WTC11 (cell line): ENCODE data around the gene KIF5A.

Source experiments
- ATF3 ChIP-seq: sonication (generic); formaldehyde crosslinking; conservative IDR thresholded peaks from 2 replicates; pipeline ENCODE4 v1.8.1; 2022; ENCODE audit warnings: mild to moderate bottlenecking, missing genetic modification reagents
- CTCF ChIP-seq: fragments of 200-600 bp; IDR thresholded peaks from 2 replicates; pipeline ENCODE4 v1.8.0; 2022; ENCODE audit warnings: antibody characterized with exemption
- GRHL2 ChIP-seq: fragments of 250-450 bp; sonication (Bioruptor Pico); IDR thresholded peaks from 2 replicates; pipeline ENCODE4 v1.8.0; 2022; ENCODE audit warnings: mild to moderate bottlenecking, moderate library complexity; ENCODE audit not compliant: insufficient replicate concordance, severe bottlenecking
- IRF2 ChIP-seq: sonication (generic); formaldehyde crosslinking; IDR thresholded peaks from 2 replicates; pipeline ENCODE4 v1.8.0; 2022; ENCODE audit warnings: low read depth, missing genetic modification reagents, borderline replicate concordance
- JUN ChIP-seq: sonication (generic); formaldehyde crosslinking; IDR thresholded peaks from 2 replicates; pipeline ENCODE4 v1.8.0; 2023; ENCODE audit warnings: mild to moderate bottlenecking, missing genetic modification reagents
- MAX ChIP-seq: sonication (generic); formaldehyde crosslinking; IDR thresholded peaks from 2 replicates; pipeline ENCODE4 v1.8.0; 2022; ENCODE audit warnings: mild to moderate bottlenecking, missing genetic modification reagents
- NFYB ChIP-seq: sonication (generic); formaldehyde crosslinking; conservative IDR thresholded peaks from 2 replicates; pipeline ENCODE4 v1.8.0; 2022; ENCODE audit warnings: low read depth, missing genetic modification reagents
- SP1 ChIP-seq: sonication (generic); formaldehyde crosslinking; conservative IDR thresholded peaks from 2 replicates; pipeline ENCODE4 v1.8.1; 2022; ENCODE audit warnings: missing genetic modification reagents
- STAT6 ChIP-seq: sonication (generic); formaldehyde crosslinking; conservative IDR thresholded peaks from 2 replicates; pipeline ENCODE4 v1.8.1; 2023; ENCODE audit warnings: mild to moderate bottlenecking, low read depth, missing genetic modification reagents, moderate library complexity
- TEAD4 ChIP-seq: sonication (generic); formaldehyde crosslinking; IDR thresholded peaks from 2 replicates; pipeline ENCODE4 v1.8.0; 2022; ENCODE audit warnings: mild to moderate bottlenecking, missing genetic modification reagents
- ZNF317 ChIP-seq: sonication (generic); formaldehyde crosslinking; IDR thresholded peaks from 2 replicates; pipeline ENCODE4 v1.8.1; 2023; ENCODE audit warnings: low read depth, mild to moderate bottlenecking, moderate library complexity, missing genetic modification reagents, borderline replicate concordance

- TF ChIP-seq STAT6 (CRISPR knock-in tag) (no peak), SP1 (CRISPR knock-in tag) (no peak), CTCF (no peak), ZNF317 (CRISPR knock-in tag) (no peak), NFYB (CRISPR knock-in tag) (no peak), IRF2 (CRISPR knock-in tag) (no peak), JUN (CRISPR knock-in tag) (no peak), MAX (no peak), TEAD4 (CRISPR knock-in tag) (no peak), ATF3 (CRISPR knock-in tag) (no peak), GRHL2 (CRISPR knock-in tag) (no peak)
These were observed 65.8 kb downstream of the KIF5A start for GRCh38 chr12:57615637-57616036.
